Superior temporal gyrus (tissue), 1 donor: ENCODE results near the gene PRR20G.

ENCODE experiments used
- DNase-seq: peaks from one replicate; pipeline ENCODE4 v3.0.0-alpha.2; 2016; ENCODE audit errors: extremely low spot score

The PRR20G gene

GRCh38 chr3:127263586-127264231 lies 24.1 kb downstream of the PRR20G start:
- no peak for DNase-seq

GRCh38 chr3:127263037-127263436 lies 24.8 kb downstream of the PRR20G start:
- no peak for DNase-seq

GRCh38 chr3:127262533-127262932 lies 25.3 kb downstream of the PRR20G start:
- DNase-seq = no peak

GRCh38 chr3:127261925-127262324 lies 25.9 kb downstream of the PRR20G start:
- DNase-seq = no peak

GRCh38 chr3:127260826-127261555 lies 26.9 kb downstream of the PRR20G start:
- no peak for DNase-seq

GRCh38 chr3:127260416-127260815 lies 27.4 kb downstream of the PRR20G start:
- DNase-seq = no peak

- DNase-seq = no peak
Observed at GRCh38 chr3:127259882-127260281, 28.0 kb downstream of the PRR20G start.

- DNase-seq = no peak
Observed at GRCh38 chr3:127258733-127259132, 29.1 kb downstream of the PRR20G start.

- no peak for DNase-seq
Observed at GRCh38 chr3:127257351-127257750, 30.5 kb downstream of the PRR20G start.

- no peak for DNase-seq
Observed at GRCh38 chr3:127256733-127257271, 31.0 kb downstream of the PRR20G start.

- no peak for DNase-seq
Observed at GRCh38 chr3:127256138-127256537, 31.7 kb downstream of the PRR20G start.

GRCh38 chr3:127255516-127255915 lies 32.3 kb downstream of the PRR20G start:
- DNase-seq = no peak

- DNase-seq = no peak
Observed at GRCh38 chr3:127254730-127255129, 33.1 kb downstream of the PRR20G start.

GRCh38 chr3:127254033-127254644 lies 33.7 kb downstream of the PRR20G start:
- no peak for DNase-seq

- no peak for DNase-seq
Observed at GRCh38 chr3:127253491-127253890, 34.4 kb downstream of the PRR20G start.

- DNase-seq = no peak
Observed at GRCh38 chr3:127252446-127252845, 35.4 kb downstream of the PRR20G start.

- DNase-seq = no peak
Observed at GRCh38 chr3:127250032-127250431, 37.8 kb downstream of the PRR20G start.

GRCh38 chr3:127247292-127247691 lies 40.6 kb downstream of the PRR20G start:
- no peak for DNase-seq

- no peak for DNase-seq
Observed at GRCh38 chr3:127238602-127239001, 49.2 kb downstream of the PRR20G start.

- no peak for DNase-seq
Observed at GRCh38 chr3:127237835-127238234, 50.0 kb downstream of the PRR20G start.

GRCh38 chr3:127235706-127236105 lies 52.1 kb downstream of the PRR20G start:
- no peak for DNase-seq

- DNase-seq = no peak
Observed at GRCh38 chr3:127234778-127235177, 53.1 kb downstream of the PRR20G start.
